GM15510 (cell line): ENCODE results near the gene CUX1.

Source experiments
- POLR2A ChIP-seq: IDR thresholded peaks from 3 replicates; pipeline ENCODE4 v1.6.1; 2011; ENCODE audit warnings: borderline replicate concordance; ENCODE audit not compliant: insufficient read length; ENCODE audit errors: extremely low read depth

Gene CUX1

DNA sequence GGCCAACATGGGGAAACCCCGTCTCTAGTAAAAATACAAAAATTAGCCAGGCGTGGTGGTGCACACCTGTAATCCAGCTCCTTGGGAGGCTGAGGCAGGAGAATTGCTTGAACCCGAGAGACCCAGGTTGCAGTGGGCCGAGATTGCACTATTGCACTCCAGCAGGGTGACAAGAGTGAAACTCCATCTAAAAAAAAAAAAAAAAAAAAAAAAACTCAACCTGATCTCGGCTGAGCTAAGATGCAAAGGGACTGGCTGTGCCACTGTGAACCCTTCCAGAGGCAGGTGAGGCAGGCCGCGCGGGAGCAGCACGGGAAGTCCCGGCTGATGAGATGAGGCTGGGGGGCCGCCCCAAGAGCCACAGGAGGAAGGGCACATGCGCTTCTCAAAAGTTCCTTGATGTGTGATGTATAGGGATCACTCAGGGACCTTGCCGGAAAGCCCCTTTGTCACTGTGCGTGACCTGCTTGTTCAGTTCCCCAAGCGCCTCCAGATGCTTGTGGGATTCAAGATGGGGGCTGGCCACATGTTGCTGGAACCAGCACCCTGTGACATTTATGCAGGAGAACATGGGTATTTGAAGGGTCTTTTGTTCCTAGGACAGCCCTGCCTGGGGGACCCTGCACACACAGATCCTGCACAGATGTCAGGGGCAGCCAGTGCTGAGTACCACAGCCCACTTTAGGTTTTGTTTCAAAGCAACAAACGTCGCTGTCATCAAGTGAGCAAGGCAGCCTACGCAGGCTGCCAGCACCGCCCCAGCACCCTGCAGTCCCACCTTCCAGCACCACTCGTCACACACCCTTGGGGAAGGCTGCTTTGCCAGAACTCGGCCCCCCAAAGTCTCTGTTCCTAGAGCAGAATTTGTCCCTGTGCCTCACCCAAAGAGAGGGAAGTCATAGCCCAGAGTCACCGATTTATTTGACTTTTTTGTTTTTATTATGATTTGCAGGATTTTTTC is 394.4 kb downstream of the CUX1 start:
- TF ChIP-seq POLR2A = no peak

DNA sequence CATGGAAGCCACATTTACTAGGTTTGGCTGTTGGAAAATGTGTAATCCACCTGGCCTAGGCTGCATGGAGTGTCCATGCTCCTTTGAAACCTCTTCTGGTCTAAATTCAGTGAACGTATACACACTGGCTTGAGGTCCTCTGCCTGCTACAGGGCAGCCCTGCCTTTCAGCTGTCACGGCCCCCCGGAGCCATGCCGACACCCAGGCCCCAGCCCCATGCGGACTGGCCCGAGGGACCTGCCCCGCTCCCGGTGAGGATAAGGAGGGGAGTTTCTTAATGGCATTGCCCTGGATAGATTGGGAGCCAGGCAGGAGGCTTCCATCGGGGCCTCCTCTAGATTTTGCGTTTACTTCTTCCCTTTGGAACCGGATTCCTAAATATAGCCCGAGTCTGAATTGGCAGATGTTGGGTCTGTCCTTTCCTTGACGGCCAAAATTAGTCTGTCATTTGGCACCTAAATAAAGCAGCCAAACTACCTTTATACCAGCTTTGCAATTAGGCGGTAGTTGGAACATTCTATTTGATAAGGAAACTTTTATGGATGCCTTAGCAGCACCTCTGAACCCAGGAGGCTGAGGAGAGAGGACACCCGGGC is 397.1 kb downstream of the CUX1 start:
- TF ChIP-seq POLR2A = no peak

DNA sequence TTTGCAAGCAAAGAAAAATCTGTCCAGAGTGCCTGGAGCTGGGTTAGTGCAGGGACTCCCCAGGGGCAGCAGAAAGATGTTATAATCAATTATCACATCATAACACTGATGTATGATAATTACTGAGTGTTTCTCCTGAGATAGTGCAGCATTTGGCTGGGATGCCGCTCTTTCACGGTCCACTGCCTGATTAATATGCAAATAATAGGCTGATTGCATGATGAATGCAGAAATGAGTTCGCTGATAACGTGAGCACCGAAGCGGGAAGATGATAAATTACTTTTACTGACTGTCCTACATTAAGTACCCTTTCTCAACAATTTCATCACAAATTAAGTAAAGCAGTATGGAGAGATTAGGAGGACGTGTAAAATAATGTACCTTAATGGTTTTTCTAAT is 397.8 kb downstream of the CUX1 start:
- no peak for TF ChIP-seq POLR2A

DNA sequence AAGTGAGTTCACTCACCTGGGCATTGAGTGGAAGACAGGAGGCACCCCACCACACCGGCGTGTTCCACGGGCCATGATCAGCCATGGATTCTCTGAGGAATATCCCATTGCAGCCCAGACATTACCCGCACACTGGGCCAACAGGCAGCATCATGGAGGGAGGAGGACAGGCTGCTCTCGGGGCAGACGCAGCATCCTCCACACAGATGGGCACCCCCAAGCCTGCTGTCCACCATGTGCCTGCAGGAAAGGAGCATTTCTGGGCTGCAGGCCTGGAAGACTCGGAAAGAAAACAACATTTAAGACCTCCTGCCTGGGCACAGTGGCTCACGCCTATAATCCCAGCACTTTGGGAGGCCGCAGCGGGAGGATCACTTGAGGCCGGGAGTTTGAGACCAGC is 398.3 kb downstream of the CUX1 start:
- TF ChIP-seq POLR2A = no peak

DNA sequence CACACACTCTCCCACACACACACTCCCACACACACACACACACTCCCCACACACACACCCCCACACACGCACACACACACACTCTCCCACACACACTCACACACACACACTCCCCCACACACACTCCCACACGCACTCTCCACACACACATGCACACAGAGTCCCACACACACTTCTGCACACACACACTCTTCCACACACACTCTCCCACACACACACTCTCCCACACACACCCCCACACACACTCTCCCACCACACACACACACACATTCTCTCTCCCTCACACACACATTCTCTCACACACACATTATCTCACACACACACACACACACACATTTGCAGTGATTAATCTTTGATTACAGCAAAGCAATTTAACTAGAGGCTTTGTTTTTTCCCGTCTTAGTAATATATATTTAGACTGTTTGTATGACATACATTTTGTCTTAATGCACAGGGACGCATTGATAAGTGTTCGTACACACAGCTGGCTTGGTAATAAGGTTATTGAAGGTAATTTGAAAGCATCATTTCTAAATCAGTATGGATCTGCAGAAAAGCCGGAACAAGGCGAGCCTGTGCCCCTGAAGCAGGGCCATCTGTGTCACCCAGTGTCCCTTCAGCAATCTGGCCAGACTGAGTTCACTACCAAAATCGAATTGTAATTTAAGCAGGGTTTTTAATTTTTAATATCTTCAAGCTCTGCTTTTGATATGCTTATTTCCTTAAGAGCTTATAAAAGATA is 399.3 kb downstream of the CUX1 start:
- TF ChIP-seq POLR2A = no peak

DNA sequence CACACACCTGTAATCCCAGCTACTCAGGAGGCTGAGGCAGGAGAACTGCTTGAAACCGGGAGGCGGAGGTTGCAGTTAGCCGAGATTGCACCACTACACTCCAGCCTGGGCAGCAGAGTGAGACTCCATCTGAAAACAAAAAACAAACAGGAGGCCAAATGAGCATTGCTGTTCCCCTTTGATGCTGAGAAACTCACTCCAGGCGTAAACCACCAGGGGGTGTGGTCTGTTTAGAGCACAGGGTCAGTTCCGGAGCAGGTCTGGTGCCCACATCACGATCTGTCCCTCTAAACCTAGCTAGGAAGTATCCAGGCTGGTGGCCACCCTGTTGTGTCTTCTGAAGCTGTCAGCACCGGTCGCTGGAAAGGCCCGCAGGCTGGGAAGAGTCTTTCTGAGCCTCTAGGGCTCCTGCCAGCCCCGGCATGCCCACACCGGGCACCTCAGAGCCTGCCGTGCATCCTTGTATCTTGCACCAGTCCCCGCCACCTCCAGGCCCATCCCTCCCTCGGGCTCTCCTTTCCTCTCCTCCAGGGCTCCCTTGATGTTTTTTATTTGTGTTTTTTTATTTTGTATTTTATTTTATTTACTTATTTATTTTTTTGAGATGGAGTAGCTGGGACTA is 402.9 kb downstream of the CUX1 start:
- TF ChIP-seq POLR2A = no peak

DNA sequence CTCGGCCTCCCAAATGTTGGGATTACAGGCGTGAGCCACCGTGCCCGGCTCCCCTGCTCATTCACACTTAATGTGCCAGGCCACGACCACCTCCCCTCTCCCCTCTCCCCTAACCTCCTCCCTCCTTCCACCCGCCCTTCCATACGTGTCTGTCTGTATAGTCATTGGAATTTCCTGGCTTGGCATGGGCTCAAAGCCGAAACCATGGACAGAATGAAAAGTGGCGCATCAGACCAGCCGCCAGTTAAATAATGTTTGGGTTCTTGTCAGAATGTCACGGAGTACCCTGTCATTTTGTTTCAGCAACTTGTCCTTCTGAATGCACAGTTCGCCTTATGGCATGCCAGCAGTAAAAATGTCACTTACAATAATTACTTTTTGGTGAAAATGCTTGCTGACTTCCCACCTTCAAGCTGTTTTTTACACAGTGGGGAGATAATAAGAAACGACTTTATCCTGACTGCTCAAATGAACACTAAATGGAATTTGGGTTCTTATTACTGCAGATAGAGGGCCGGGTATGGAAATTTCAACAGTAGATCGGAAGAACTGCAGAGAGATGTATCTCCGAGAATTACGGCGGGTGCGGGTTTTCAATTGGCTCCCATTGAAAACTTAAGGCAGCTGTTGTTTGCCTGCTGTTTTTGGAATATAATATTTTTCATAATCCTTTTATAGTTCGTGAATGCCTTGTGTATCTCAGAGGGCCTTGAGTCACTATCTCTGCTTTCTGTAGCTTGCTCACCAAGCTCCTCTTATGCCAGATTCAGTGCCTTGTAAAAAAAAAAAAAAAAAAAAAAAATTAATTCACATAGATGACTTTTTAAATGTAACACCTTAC is 403.8 kb downstream of the CUX1 start:
- no peak for TF ChIP-seq POLR2A

DNA sequence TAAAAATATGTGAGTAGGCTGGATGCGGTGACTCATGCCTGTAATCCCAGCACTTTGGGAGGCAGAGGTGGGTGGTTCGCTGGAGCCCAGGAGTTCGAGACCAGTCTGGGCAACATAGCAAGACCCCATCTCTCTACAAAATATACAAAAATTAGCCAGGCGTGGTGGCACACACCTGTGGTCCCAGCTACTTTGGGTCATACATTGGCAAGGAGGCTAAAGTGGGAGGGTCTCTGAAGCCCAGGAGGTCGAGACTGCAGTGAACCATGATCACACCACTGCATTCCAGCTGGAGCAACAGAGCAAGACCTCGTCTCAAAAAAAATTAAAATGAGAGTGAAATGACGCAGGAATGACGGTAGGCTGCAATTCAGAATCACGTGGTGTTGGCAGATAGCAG is 404.5 kb downstream of the CUX1 start:
- no peak for TF ChIP-seq POLR2A

DNA sequence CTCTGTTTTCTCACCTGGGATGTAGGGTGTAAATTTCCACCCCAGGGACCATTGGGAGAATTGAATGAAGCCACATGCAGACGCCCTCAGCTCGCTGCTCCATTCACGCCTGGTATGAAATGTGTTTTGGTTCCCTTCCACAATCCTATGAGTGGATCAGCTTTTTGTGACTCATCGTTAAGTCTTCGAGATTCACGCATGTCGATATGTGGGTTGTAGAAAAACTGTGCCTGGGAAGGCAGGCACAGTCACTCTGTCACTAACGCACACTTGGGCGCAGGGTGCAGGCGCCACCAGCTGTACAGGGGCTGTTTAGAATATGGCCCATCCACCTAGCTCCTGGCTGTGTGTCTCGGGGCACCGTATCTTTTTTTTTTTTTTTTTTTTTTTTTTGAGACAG is 405.0 kb downstream of the CUX1 start:
- no peak for TF ChIP-seq POLR2A

DNA sequence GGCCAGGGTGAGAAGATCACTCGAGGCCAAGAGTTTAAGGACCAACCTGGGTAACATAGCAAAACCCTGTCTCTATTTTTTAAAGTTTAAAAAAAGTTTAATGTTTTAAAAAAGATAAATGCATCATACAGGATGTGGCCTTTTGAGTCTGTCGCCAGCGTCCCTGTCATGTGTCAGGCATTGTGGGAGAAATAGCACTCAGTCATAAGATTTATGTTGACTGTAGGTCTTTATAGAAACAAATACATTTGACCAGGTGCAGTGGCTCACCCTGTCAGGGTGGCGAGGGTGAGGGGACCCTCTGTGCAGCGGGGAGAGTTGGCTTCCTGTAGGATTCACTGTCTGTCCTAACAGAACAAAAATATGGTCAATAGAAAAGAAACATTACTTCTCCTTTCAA is 405.8 kb downstream of the CUX1 start:
- no peak for TF ChIP-seq POLR2A

DNA sequence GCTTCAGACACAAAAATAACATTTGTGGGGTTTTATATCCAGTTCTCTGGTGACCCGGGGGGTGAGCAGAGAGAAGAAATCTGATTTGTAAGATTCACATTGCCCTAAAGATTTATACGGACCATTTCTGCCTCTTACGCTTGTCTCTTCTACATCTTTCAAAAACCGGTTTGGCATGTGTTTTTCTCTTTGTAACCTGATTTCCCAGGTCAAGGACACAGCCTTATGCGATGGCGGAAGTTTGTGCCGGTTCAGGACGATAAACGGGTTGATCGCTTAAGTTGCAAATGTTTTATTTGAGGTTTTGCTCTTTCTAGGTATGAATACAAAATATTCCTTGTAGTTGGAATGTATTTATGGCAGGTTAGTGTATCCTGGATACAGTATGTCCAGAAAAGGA is 407.6 kb downstream of the CUX1 start:
- TF ChIP-seq POLR2A = no peak

DNA sequence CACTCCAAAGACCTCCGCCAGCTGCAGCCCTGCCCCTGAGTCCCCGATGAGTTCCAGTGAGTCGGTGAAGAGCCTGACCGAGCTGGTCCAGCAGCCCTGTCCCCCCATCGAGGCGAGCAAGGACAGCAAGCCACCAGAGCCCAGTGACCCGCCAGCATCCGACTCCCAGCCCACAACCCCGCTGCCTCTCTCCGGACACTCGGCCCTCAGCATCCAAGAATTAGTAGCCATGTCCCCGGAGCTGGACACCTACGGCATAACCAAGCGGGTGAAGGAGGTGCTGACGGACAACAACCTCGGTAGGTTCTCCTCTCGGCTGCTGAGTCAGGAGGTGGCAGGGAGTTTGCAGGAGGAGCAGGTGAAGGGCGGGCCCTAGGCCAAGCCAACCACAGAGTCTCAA is 409.9 kb downstream of the CUX1 start:
- TF ChIP-seq POLR2A = no peak

DNA sequence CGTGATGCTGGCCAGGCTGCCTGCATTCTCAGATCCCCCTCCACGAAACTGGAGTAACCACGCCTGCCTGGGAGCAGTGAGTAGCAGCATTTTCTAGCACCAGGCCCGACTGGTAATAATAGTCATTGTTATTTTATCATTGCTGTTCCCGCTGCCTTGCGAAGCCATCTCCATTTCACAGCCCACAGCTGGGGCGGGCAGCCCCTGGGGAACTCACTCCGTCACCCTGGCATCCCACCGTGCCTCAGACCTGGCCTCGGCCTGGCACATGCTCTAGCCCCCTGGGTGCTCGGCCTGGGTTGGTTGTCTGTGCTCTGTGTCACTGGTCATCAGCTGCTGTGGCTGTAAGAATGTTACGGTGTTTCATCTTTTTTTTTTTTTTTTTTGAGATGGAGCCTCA is 411.5 kb downstream of the CUX1 start:
- no peak for TF ChIP-seq POLR2A

DNA sequence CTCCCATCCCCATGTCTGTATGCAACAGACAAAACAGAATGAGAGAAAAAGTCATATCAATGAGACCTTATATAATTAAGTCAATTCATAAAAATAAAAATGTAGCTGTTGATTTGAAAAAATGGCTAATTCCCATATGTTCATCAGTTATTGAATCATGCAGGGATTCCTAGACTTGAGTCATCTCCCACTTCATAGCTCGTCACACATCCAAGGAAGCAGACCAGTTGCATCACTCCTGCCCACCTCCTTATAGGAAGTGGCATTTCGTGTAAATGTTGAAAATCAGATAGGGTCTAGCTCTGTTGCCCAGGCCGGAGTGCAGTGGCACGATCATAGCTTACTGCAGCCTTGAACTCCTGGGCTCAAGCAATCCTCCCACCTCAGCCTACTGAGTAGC is 413.2 kb downstream of the CUX1 start:
- TF ChIP-seq POLR2A = no peak
